ENCODE results near the gene LIMS1.
"Not testable (repeated sequence)": the region's sequence is repeated elsewhere in the genome, so short reads cannot be mapped to it uniquely, and the experiment has no call there.

The LIMS1 gene

GRCh38 chr2:108548208-108549003 lies 14.1 kb downstream of the LIMS1 start:
- DNase-seq (ENCODE audit: extremely low spot score) = no peak
- POLR2A ChIA-PET = no interaction called here
- no peak for TF ChIP-seq HDGF (IDR thresholded peaks at IDR 0.05; ENCODE audit: borderline replicate concordance)
- TF ChIP-seq TARDBP (IDR thresholded peaks at IDR 0.05) = no peak
- no peak for TF ChIP-seq SUZ12 (IDR thresholded peaks at IDR 0.05)
- TF ChIP-seq CTBP1 (IDR thresholded peaks at IDR 0.05; ENCODE audit: borderline replicate concordance) = no peak
- no peak for TF ChIP-seq FOXK2 (IDR thresholded peaks at IDR 0.05)
- TF ChIP-seq NFRKB (IDR thresholded peaks at IDR 0.05) = no peak
- no peak for TF ChIP-seq ELF4 (IDR thresholded peaks at IDR 0.05)
- TF ChIP-seq ZNF384 (IDR thresholded peaks at IDR 0.05) = no peak
- no peak for TF ChIP-seq L3MBTL2 (conservative IDR thresholded peaks at IDR 0.05)
- no peak for TF ChIP-seq LEF1 (IDR thresholded peaks at IDR 0.05; ENCODE audit: borderline replicate concordance)
- TF ChIP-seq BHLHE40 (IDR thresholded peaks at IDR 0.05; ENCODE audit: borderline replicate concordance) = no peak
- no peak for TF ChIP-seq FOXA1 (IDR thresholded peaks at IDR 0.05)
- no peak for TF ChIP-seq SP1 (IDR thresholded peaks at IDR 0.05)
- no peak for TF ChIP-seq ARNT (IDR thresholded peaks at IDR 0.05)
- TF ChIP-seq PKNOX1 (IDR thresholded peaks at IDR 0.05) = no peak
- no peak for TF ChIP-seq FOXM1 (IDR thresholded peaks at IDR 0.05; ENCODE audit: borderline replicate concordance)
- CTCF ChIA-PET = interaction anchor here (0.7 to 1.6 kb wide), 2 partner anchors 14 to 36 kb away, joined by 3 to 6 read pairs; no protein-coding TSS in a partner anchor

- TF ChIP-seq CTBP1 (IDR thresholded peaks at IDR 0.05; ENCODE audit: borderline replicate concordance) = no peak
- DNase-seq (ENCODE audit: extremely low spot score) = no peak
- ChIA-PET POLR2A (interaction anchor here (1.0 kb wide), 1 partner anchor 19 kb away, joined by 4 read pairs; no protein-coding TSS in a partner anchor), CTCF (no interaction called here)
These were observed 18.3 kb downstream of the LIMS1 start for GRCh38 chr2:108552566-108552965.

- TF ChIP-seq ZNF384 (IDR thresholded peaks at IDR 0.05) = no peak
- no peak for TF ChIP-seq PKNOX1 (IDR thresholded peaks at IDR 0.05)
- TF ChIP-seq L3MBTL2 (conservative IDR thresholded peaks at IDR 0.05) = no peak
- ChIA-PET POLR2A (interaction anchor here (1.0 kb wide), 1 partner anchor 20 kb away, joined by 4 read pairs; no protein-coding TSS in a partner anchor), CTCF (no interaction called here)
- no peak for DNase-seq (ENCODE audit: extremely low spot score)
These were observed 19.1 kb downstream of the LIMS1 start for GRCh38 chr2:108553209-108553919.

GRCh38 chr2:108554528-108554927 lies 20.3 kb downstream of the LIMS1 start:
- DNase-seq (ENCODE audit: extremely low spot score) = no peak
- CTCF ChIA-PET = no interaction called here
- POLR2A ChIA-PET = interaction anchor here (1.0 kb wide), 1 partner anchor 106 kb away, joined by 5 read pairs; the partner anchor contains the start of gene GCC2
- TF ChIP-seq FOXA1 (IDR thresholded peaks at IDR 0.05) (no peak), ARNT (IDR thresholded peaks at IDR 0.05) (no peak), TARDBP (IDR thresholded peaks at IDR 0.05) (no peak), ELF4 (IDR thresholded peaks at IDR 0.05) (no peak)

- TF ChIP-seq ARNT (IDR thresholded peaks at IDR 0.05) = no peak
- TF ChIP-seq BHLHE40 (IDR thresholded peaks at IDR 0.05; ENCODE audit: borderline replicate concordance) = no peak
- no peak for TF ChIP-seq ELF4 (IDR thresholded peaks at IDR 0.05)
- no peak for TF ChIP-seq FOXK2 (IDR thresholded peaks at IDR 0.05)
- no peak for TF ChIP-seq FOXM1 (IDR thresholded peaks at IDR 0.05; ENCODE audit: borderline replicate concordance)
- no peak for TF ChIP-seq PKNOX1 (IDR thresholded peaks at IDR 0.05)
- TF ChIP-seq SUZ12 (IDR thresholded peaks at IDR 0.05) = no peak
- no peak for TF ChIP-seq LEF1 (IDR thresholded peaks at IDR 0.05; ENCODE audit: borderline replicate concordance)
- TF ChIP-seq CTBP1 (IDR thresholded peaks at IDR 0.05; ENCODE audit: borderline replicate concordance) = no peak
- no peak for TF ChIP-seq ZNF384 (IDR thresholded peaks at IDR 0.05)
- no peak for TF ChIP-seq L3MBTL2 (conservative IDR thresholded peaks at IDR 0.05)
- TF ChIP-seq HDGF (IDR thresholded peaks at IDR 0.05; ENCODE audit: borderline replicate concordance) = no peak
- TF ChIP-seq SP1 (IDR thresholded peaks at IDR 0.05) = no peak
- TF ChIP-seq NFRKB (IDR thresholded peaks at IDR 0.05) = no peak
- no peak for TF ChIP-seq FOXA1 (IDR thresholded peaks at IDR 0.05)
- TF ChIP-seq TARDBP (IDR thresholded peaks at IDR 0.05) = no peak
- CTCF ChIA-PET = no interaction called here
- DNase-seq (ENCODE audit: extremely low spot score) = no peak
- POLR2A ChIA-PET = no interaction called here
These were observed 21.3 kb downstream of the LIMS1 start for GRCh38 chr2:108555572-108555971.

GRCh38 chr2:108556581-108556980 lies 22.3 kb downstream of the LIMS1 start:
- CTCF ChIA-PET; DNase-seq (ENCODE audit: extremely low spot score); POLR2A ChIA-PET: not testable (repeated sequence)
